NCI-H748 (cell line): ENCODE results near the gene ZNF717.
"Not testable (repeated sequence)": the region's sequence is repeated elsewhere in the genome, so short reads cannot be mapped to it uniquely, and the experiment has no call there.

Source experiments
- DNase-seq: peaks from one replicate; lab custom pipeline; 2025; ENCODE audit not compliant: unreplicated experiment; lab: John Stamatoyannopoulos, UW

The ZNF717 gene

GRCh38 chr3:75785081-75785755, at the start of gene ZNF717:
Gene ZNF717, minus strand, starts transcription at chr3:75785549. Its CDS starts 2,187 bp downstream, at chr3:75783362.
- DNase-seq: peak; percentile 86

GRCh38 chr3:75831076-75831475, 45.7 kb upstream of the ZNF717 start:
- DNase-seq: not testable (repeated sequence)

GRCh38 chr3:75818019-75818418, 32.7 kb upstream of the ZNF717 start:
- DNase-seq: not testable (repeated sequence)

DNA sequence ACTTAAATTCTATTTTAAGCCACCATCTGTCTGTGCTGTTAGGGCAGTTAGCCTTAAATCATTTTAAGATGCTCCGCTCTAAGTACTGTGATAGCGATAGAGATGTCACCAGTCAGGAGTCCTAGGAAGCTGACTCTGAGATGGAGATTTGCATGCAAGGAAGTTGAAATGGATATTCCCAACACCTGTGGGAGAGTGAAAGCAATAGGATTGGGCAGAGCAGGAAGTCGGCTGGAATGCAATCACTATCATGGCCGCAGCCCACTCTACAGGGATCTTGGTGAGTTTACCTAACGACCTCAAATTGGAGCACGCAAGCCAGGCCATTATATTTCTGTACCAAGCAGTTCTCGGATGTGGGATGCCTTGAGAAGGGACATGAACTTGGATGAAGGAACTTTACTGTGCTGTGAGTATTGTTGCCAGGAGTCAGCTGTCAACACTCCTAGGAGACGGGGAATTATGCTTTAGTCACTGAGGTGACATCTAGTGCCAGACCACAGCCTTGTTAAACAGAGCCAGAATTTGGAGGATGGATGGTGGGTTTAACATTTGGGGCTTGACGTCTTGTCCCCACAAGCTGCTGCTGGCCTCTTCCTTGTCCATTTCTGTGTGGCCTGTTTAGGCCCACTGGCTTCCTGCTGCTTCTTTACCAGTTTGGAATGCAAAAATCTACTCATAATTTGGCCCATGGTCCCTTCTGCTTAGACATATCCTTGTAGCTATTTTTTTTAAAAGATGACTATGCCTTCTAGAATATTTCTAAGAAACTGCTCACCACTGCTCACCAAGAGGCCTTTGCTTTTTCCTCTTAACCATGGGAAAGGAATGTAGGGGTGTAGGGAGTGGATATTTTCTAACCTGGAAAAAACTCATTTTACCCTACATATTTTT, 31.2 kb upstream of the ZNF717 start:
- not testable (repeated sequence) for DNase-seq

DNA sequence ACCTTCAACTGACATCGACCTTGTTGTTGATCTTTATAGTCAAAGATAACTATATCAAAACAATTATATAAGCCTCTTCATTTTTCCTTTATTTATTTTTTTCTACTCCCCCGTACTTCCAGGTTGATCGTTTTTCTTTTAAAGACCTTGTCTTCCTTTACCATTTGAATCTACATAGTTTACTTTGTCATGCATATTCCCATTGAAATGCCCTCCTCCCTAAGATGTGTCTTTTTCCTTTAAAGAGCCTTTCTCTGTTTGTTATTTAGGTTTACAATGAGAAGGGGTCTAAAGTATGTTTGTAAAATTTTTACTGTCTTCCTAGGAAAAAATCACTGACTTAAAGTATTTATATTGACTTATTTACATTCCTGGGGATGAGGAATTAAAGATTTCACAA, 29.4 kb upstream of the ZNF717 start:
- DNase-seq: no peak

- no peak for DNase-seq
These were observed 2.8 kb downstream of the ZNF717 start for GRCh38 chr3:75782506-75782905.

DNA sequence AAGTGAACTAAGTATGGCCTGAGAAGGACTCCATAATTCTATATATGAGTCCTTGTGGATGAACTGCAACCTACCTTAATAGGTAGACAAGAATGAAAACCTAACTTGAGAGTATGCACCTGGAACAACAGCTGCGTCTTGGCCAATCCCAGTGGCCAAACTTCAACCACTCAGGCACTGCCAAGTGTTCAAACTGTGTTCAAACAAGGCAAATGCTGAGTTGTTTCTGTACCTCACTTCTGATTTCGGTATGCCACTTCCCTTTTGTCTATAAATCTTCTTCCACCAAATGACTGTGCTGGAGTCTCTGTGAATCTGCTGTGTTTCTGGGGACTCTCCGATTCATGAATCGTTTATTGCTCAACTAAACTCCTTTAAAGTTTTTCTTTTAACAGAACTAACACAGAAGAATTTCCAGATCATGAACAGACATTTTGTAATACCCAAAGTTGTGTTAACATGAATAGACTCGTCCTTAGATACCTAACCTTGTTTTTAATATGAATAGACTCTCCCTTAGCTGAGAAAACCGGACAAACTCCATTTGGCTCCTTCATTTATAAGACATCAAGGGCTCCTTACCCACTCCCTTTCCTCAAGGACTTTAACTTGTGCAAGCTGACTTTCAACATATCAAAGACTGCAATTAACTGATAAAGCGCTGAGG, 4.1 kb downstream of the ZNF717 start:
- DNase-seq: no peak

DNA sequence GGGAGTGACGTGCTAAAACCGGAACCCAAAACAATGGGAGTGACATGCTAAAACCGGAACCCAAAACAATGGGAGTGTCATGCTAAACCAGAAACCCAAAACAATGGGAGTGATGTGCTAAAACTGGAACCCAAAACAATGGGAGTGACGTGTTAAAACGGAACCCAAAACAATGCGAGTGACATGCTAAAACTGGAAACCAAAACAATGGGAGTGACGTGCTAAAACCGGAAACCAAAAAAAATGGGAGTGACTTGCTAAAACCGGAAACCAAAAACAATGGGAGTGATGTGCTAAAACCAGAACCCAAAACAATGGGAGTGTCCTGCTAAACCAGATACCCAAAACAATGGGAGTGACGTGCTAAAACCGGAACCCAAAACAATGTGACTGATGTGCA, 7.6 kb downstream of the ZNF717 start:
- DNase-seq: not testable (repeated sequence)

GRCh38 chr3:75771631-75772030, 13.7 kb downstream of the ZNF717 start:
- DNase-seq: not testable (repeated sequence)

DNA sequence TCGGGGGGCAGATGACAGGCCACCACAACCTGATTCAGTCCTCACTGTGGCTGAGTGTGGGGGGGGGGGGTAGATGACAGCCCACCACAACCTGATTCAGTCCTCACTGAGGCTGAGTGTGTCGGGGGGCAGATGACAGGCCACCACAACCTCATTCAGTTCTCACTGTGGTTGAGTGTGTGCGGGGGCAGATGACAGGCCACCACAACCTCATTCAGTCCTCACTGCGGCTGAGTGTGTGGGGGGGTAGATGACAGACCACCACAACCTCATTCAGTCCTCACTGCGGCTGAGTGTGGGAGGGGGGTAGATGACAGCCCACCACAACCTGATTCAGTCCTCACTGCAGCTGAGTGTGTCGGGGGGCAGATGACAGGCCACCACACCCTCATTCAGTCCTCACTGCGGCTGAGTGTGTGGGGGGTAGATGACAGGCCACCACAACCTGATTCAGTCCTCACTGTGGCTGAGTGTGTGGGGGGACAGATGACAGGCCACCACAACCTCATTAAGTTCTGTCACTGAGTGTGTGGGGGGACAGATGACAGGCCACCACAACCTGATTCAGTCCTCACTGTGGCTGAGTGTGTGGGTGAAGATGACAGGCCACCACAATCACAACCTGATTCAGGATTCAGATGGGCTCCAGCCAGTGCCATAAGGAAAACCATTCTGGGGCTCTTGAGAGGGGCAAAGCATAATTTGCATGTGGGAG, 16.9 kb downstream of the ZNF717 start:
- DNase-seq: no peak

DNA sequence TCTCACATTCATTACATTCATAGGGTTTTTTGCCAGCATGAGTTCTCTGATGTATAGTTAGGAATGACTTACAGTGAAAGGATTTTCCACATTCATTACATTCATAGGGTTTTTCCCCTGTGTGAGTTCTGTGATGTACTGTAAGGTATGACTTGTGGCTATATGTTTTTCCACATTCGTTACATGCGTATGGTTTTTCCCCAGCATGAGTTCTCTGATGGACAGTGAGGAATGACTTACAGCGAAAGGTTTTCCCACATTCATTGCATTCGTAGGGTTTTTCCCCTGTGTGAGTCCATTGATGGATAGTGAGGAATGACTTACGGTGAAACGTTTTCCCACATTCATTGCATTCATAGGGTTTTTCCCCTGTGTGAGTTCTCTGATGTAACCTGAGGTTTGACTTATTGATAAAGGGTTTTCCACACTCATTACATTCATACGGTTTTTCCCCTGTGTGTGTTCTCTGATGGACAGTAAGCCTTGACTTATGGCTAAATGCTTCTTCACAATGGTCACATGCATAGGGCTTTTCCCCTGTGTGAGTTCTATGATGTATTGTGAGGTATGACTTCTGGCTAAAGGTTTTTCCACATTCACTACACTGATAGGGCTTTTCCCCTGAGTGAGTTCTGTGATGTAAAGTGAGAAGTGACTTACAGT, 47.4 kb downstream of the ZNF717 start:
- no peak for DNase-seq

DNA sequence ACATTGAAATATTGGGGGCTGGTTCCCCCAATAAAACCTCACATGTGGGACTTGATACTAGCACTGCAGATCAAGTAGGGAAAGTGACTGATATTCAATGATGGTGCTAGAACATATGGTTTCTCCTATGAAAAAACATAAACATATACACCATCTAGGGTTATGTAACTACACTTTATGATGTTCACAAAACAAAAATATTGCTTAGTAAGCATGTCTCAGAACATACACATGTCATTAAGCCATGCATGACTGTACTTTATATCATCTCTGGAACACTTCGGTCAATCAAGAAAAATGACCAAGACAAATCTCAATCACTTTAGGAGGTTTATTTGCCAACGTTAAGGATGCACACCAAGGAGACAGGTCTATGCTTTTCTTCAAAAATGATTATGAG, 57.4 kb downstream of the ZNF717 start:
- no peak for DNase-seq

DNA sequence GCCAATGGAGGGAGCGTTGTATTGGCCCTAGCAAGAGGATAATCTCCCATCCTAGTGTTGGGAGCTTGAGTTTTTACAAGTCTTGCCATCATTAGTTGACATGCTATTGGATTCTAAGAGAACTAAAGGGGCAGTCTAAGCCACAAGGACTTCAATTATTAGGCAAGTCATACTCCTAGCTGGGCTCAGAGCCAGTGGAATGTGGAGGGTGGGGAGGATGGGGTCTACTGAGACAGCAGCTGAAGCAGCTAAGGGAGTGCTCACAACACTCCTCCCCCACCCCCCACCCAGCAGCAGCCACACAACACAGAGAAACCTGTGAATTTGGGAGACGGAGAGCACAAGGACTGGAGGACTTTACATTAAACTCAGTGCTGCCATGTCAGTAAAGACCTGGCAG, 93.3 kb downstream of the ZNF717 start:
- DNase-seq: no peak

DNA sequence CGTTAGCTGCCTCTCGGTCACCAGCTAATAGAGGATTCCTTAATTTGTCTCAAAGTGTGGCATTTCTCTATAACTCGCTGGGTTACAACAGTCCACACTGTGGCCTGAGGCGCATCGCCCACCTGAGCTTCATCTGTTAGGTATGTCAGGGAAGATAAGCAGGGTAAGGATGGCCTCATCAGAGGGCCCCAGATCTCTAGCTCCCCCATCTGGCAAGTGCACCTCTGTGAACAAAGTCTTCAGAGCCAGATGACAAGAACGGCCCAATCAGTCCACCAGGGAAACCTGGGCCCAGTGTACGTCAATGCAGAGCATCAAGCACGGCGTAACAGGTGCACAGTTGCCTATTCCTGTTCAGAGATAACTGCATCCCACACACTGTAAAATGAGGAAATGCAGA, 98.0 kb downstream of the ZNF717 start:
- DNase-seq: no peak
